Peyer's patch (tissue), 4 donors: ENCODE data around the gene NOTCH2. TPM values are rescaled to one million over a fixed set of nuclear protein-coding genes. Genes with fewer than 3 reads are reported as not detected.
"Not testable (repeated sequence)": the region's sequence is repeated elsewhere in the genome, so short reads cannot be mapped to it uniquely, and the experiment has no call there.

Source experiments
- DNase-seq, 3 donors: peaks; one replicate each; pipeline ENCODE4 v3.0.0-alpha.2; 2017 to 2019
- H3K27ac ChIP-seq, 4 donors: fragments of 200-600 bp; sonication (generic); one replicate each; pipeline ENCODE4 v1.5.1; 2016 to 2019
- H3K27me3 ChIP-seq, 2 donors: fragments of 200-600 bp; sonication (generic); one replicate each; pipeline ENCODE4 v1.5.1; 2019
- H3K36me3 ChIP-seq, 3 donors: fragments of 200-600 bp; sonication (generic); one replicate each; pipeline ENCODE4 v1.5.1; 2016 to 2019
- H3K4me1 ChIP-seq, 4 donors: fragments of 200-600 bp; sonication (generic); one replicate each; pipeline ENCODE4 v1.5.1; 2016 to 2019
- H3K4me3 ChIP-seq, 4 donors: fragments of 200-600 bp; sonication (generic); 1 replicate in 3 of 4; 2 replicates in 1 of 4; pipeline ENCODE4 v1.5.1; 2016 to 2019; ENCODE audit warnings: mild to moderate bottlenecking in 1 of 4
- H3K9me3 ChIP-seq, 4 donors: fragments of 200-600 bp; sonication (generic); one replicate each; pipeline ENCODE4 v1.5.1; 2016 to 2019; ENCODE audit warnings: mild to moderate bottlenecking in 1 of 4
- total RNA-seq, 4 donors: library from RNA; depleted of rRNA; stranded (reverse); fragments of >200 nt; gene quantifications; one replicate each; pipeline ENCODE4 v1.1.0, GENCODE V29; 2016

Gene NOTCH2
- total RNA-seq, 4 donors from 2014 or later, result 35.5 to 47.6 (median 40.3) TPM

DNA sequence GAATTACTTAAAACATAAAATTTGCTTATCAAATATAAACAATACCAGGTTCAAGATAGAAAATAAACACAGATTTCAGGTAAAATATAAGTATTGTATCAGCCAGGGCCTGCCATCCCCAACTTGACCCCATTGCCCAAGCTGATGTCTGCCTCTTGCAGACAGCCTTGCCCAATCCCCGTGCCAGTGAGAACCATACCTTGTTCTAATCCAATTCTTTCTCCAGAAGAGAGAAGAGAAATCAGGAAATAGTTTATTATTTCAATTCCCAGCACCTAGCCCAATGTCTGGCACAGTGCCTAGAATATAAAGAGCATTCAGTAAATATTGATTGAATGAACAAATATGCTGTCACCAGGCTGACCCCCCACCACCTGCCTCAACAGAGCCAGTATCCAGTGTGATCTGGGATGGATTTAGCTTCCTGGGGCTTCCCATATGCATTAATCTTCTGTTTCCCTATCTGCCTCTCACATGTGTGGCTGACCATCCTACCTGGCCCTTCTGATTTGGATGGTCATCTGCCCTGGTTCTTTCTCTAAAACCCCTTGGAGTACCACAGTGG lies 27.6 kb upstream of the NOTCH2 start:
- H3K4me3 ChIP-seq, H3K9me3 ChIP-seq, H3K27me3 ChIP-seq, H3K27ac ChIP-seq, DNase-seq, H3K36me3 ChIP-seq, H3K4me1 ChIP-seq: not testable (repeated sequence)

DNA sequence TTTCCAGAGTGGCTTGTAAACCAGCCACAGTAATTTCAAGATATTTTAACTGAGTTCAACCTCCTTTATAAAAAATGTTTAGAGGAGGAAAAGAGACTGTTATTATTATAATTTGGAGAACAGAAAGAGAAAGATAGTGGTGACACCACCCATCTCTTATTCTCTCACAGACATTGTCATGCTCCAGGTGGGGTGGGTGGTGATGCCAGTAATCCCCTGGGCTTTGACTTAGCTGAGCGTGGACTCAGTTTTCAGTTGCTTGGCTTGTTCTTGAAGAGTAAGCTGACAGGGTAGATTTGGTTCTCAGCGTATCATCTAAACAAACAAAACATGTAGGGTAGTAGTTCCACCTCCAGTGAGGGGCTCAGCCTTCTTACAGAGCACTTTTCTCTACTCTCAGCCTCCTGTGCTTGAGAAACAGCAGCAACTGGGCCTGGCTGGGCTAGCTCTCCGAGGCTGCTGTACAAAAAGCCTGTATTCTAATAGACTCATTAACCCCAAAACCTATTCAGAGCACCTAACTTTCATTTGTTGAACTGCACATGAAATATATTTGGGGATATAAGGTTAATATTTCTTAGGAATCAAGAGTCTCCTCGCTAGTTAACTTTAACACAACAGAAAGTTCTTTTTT lies 24.2 kb upstream of the NOTCH2 start:
- not testable (repeated sequence) for H3K27me3 ChIP-seq, H3K36me3 ChIP-seq, H3K9me3 ChIP-seq, H3K27ac ChIP-seq, H3K4me1 ChIP-seq, H3K4me3 ChIP-seq, DNase-seq

DNA sequence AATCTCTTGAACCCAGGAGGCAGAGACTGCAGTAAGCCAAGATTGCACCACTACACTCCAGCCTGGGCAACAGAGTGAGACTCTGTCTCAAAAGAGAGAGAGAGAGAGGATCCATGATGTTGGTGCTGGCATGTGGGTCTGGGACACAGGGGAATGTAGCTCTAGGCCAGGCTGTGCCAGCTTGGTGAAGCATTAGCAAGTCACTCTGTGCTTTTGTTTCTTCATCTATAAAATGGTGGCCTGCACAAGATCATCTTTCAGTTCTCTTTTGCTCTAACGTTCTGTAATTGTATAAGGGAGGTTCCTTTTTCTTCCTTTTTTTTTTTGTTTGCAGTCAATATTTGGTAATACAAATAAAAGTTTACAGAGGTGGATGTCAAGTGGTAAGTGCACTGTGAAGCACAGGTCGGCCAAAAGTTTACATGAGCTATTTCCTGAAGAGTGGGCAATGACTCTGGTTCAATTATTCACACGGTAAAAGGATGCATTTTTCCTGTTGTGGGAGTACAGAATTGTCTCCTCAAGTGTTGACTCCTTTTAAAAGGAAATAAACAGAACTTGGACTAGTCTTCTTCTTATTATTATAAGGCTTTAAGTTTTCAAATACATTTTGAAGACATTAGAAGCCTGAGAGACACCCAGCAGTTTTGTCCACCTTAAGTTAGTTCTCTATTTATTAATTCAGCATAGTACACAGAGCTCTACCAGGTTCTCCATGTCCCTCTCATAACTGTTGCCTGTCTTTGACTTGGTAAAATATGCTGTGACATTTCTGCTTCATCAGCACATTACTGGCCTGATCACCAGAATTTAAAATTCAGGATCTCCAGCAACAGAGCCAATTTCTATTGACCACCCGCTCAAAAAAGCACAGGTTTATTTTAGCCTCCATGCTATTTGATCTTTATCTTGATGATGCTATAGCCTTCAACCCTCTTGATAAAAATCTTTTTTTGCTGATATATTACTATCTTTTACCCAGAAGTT lies 23.1 kb upstream of the NOTCH2 start:
- not testable (repeated sequence) for H3K36me3 ChIP-seq, H3K4me3 ChIP-seq, H3K4me1 ChIP-seq, H3K27me3 ChIP-seq, H3K27ac ChIP-seq, DNase-seq, H3K9me3 ChIP-seq

DNA sequence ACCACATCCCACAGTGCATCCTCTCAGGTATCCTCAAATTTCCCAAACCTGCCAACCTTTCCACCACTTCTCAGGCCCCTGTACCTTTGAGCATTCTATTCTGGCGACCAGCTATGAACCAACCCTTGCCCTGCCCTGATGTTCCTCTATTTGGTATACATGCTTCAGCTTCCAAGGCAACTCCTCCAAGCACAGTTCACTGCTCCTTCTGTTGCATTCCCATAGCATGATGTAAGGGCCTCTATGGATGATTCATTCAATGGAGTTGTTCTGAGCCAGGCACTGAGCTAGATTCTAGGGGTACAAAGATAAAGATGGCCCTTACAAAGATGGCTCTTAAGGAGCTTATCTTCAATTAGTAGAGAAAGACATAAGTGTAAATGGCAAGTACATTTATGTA lies 21.4 kb upstream of the NOTCH2 start:
- H3K9me3 ChIP-seq, H3K27me3 ChIP-seq, H3K4me3 ChIP-seq, DNase-seq, H3K27ac ChIP-seq, H3K36me3 ChIP-seq, H3K4me1 ChIP-seq: not testable (repeated sequence)

DNA sequence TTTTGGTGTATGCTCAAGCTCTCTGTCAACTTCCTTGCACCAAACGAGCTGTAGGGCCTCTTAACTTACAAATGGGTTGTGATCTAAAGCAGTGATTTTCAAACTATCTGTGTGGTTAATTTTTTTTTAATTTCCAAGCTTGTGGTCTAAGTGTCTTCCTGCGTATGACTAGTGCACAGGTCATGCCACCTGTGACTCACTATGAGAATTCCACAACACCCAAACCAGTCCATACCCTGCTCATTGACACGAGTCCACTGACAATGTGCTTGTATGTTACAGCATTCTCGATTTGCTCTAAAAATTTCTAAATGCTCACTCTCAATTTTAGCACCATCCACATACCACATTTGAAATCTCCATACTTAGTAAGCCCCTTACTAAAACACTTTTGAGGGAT lies 18.5 kb upstream of the NOTCH2 start:
- H3K4me3 ChIP-seq, H3K9me3 ChIP-seq, H3K27me3 ChIP-seq, H3K4me1 ChIP-seq, H3K27ac ChIP-seq, H3K36me3 ChIP-seq: not testable (repeated sequence)
- peak in 2 of 3 donors; percentile 25 to 44 for DNase-seq

DNA sequence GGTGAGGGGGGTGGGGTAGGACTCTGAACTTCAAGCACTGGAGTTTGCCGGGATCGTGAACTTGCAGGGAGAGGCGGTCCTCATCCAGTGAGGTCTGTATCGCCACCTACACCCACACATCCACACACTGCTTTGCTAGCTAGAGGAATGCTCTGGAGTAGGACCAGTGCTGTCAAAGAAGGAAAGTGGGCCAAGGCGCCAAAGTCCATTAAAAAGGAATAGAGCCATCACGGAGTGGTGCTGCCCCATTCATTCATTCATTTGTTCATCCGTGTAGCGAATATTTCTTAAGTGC lies 405 bp upstream of the NOTCH2 start:
- H3K9me3 ChIP-seq, DNase-seq, H3K36me3 ChIP-seq, H3K4me3 ChIP-seq, H3K27ac ChIP-seq, H3K27me3 ChIP-seq, H3K4me1 ChIP-seq: not testable (repeated sequence)

DNA sequence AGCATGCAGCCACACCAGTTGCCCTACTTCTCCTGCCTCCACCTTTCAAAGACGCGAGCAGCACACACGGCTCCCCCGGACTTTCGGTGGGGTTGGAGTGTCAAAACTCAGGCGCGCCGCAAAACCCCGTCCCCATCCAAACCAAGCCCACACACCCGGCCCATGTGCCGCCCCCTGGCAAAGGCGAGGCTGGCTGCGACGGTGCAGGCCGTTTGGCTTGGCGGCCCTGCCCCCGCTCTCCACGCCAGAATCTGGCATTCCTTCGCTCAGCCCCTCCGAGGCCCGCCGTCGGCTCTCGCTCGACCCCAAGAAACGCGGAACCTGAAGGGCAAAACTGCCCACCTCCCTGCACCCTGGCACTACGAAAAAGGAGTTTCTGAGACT lies 787 bp downstream of the NOTCH2 start:
- H3K4me3 ChIP-seq, result peak overlapping the region; percentile 63 to 76 (median 70)
- peak overlapping the region; percentile 62 to 86 (median 78) for H3K27ac ChIP-seq
- peak in 1 of 3 donors; percentile 48 for DNase-seq

DNA sequence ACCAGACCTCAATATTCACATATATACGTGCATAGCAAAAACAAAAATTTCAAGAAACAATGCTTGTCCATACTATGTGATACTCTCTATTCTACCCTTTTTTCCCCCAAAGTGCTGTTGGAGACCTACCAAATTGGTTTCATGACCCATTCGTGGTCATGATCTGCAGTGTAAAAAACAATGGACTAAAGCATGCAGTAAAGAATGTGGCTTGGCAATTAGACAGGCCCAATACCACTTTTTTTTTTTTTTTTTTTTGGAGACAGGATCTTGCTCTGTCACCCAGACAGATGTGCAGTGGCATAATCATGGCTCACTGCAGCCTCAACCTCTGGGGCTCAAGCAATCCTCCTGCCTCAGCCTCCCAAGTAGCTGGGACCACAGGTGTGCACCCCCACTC lies 21.3 kb downstream of the NOTCH2 start:
- H3K4me1 ChIP-seq, H3K27me3 ChIP-seq, H3K27ac ChIP-seq, H3K4me3 ChIP-seq, DNase-seq, H3K9me3 ChIP-seq, H3K36me3 ChIP-seq: not testable (repeated sequence)

More for the DNA sequence above, 787 bp downstream of the NOTCH2 start:
- H3K9me3 ChIP-seq, H3K27me3 ChIP-seq, H3K4me1 ChIP-seq, H3K36me3 ChIP-seq: not testable (repeated sequence)

DNA sequence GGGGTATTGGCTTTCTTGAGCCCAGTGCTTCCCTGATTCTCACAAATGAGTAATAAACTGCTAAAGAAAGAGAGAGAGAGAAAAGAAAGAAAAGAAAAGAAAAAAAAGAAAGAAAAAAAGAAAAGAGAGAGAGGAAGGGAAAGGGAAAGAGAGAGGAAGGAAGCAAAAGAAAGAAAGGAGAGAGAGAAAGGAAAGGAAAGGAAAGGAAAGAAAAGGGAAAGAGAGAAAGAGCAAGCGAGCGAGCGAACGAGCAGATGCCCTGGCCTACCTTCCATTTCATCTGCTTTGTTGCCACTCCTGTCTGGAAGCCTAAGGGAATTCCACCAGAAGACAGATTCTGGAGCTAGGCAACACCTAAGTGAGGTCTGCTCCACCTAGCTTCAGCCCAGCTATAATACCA lies 27.7 kb downstream of the NOTCH2 start:
- not testable (repeated sequence) for H3K9me3 ChIP-seq, H3K4me1 ChIP-seq, H3K27me3 ChIP-seq, H3K36me3 ChIP-seq, H3K4me3 ChIP-seq, DNase-seq, H3K27ac ChIP-seq

DNA sequence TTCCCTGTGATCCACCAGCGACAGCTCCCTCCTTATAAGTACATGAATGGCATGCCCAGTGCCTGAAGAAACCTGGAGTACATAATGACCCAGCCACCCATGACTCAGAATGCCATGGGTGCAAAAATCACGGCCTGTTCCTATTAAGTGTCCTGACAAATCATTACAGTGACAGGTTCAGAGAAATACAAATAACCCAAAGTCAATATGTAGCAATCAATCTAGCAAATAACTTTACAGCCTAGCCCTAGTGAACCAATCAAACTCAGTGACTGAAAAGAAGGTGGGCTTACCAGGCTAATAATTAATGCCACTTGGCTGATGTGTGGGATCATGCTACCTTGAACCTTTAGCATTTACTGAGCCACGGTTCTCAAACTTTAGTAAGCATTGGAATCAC lies 37.2 kb downstream of the NOTCH2 start:
- not testable (repeated sequence) for H3K36me3 ChIP-seq, H3K27me3 ChIP-seq, H3K9me3 ChIP-seq, H3K4me1 ChIP-seq, H3K4me3 ChIP-seq, H3K27ac ChIP-seq
- peak in 1 of 3 donors; percentile 45 for DNase-seq

DNA sequence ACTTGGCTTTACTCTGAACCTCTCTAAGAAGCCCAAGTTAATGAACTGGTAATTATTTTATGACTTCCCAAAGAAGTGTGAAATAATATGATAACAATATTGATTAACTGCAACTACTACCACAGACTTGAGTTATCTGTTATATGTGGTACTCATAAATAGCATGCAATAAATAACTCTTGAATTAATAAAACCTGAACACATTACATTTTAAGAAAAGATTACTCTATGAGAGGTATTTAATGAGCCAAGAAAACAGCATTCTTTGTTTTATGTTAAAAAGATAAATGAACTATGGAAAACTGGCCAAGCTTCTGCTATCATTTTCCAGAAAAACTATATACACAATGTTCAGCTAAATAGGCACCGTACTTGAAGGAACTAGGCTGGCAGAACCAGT lies 45.7 kb downstream of the NOTCH2 start:
- H3K4me1 ChIP-seq, H3K36me3 ChIP-seq, H3K27me3 ChIP-seq, H3K27ac ChIP-seq, H3K4me3 ChIP-seq, DNase-seq, H3K9me3 ChIP-seq: not testable (repeated sequence)

DNA sequence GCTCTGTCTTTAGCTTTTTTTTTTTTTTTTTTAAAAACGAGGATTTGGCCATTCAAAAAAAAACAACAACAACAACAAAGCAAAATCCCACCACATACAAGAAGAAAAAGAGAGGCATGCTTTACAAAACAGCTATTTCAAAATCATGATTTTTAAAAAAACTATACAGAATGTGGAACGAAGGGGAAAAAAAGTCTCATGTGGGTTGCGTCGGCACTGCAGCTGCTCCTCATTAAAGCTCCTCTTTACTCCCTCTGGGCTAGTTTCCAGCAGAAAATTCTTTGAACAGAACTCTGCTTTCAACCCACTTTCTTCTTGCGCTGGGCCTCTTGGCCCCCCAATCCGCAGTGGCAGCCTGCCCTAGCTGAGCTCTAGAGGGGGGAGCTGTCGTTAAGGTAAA lies 54.5 kb downstream of the NOTCH2 start:
- not testable (repeated sequence) for H3K27ac ChIP-seq, H3K4me3 ChIP-seq, H3K27me3 ChIP-seq, H3K36me3 ChIP-seq, H3K9me3 ChIP-seq, H3K4me1 ChIP-seq, DNase-seq

DNA sequence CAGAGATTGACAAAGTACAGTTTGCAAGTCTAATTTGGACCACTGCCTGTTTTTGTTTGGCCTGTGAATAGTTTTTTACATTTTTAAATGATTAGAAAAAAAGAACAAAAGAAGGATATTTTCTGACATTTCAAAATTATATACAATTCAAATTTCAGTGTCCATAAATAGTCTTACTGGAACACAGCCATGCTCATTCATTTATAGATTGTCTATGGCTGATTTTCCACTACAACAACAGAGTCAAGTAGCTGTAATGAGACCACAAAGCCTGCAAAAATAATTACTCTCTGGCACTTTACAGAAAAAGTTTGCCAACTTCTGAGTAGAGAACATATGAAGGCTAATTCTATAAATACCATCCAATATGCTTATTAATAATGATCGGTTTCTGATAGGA lies 61.1 kb downstream of the NOTCH2 start:
- H3K4me1 ChIP-seq, H3K36me3 ChIP-seq, H3K9me3 ChIP-seq, H3K4me3 ChIP-seq, DNase-seq, H3K27ac ChIP-seq, H3K27me3 ChIP-seq: not testable (repeated sequence)

DNA sequence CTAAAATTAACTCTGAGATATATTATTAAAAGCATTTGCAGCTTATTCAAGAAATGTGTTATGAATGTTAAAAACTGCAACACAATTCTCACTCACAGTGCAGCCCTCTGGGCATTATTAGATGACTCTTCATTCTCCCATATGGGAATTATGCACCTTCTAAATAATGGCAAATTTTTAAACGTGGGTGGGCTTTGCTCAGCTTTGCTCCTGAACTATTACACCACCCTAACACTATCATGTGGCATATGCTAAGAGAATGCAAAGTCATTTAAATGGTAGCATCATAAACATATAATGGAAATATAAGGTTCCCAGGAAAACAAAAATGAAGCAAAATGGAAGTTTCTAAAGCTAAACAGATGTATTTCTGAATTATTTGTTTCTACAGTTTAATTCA lies 61.6 kb downstream of the NOTCH2 start:
- H3K27me3 ChIP-seq, H3K9me3 ChIP-seq, H3K27ac ChIP-seq, H3K36me3 ChIP-seq, H3K4me3 ChIP-seq, H3K4me1 ChIP-seq, DNase-seq: not testable (repeated sequence)

DNA sequence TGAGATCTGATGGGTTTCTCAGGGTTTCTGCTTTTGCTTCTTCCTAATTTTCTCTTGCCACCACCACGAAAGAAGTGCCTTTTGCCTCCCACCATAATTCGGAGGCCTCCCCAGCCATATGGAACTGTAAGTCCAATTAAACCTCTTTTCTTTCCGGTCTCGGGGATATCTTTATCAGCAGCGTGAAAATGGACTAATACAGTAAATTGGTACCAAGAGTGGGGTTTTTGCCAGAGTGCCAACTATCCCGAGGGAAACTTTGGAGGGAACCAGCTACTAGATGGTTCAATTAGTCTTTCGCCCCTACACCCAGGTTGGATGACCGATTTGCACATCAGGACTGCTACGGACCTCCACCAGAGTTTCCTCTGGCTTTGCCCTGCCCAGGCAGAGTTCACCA lies 68.4 kb downstream of the NOTCH2 start:
- not testable (repeated sequence) for H3K27ac ChIP-seq, H3K27me3 ChIP-seq, H3K9me3 ChIP-seq, DNase-seq, H3K36me3 ChIP-seq, H3K4me3 ChIP-seq, H3K4me1 ChIP-seq
